ENCODE results near the gene SRSF4.

DNA sequence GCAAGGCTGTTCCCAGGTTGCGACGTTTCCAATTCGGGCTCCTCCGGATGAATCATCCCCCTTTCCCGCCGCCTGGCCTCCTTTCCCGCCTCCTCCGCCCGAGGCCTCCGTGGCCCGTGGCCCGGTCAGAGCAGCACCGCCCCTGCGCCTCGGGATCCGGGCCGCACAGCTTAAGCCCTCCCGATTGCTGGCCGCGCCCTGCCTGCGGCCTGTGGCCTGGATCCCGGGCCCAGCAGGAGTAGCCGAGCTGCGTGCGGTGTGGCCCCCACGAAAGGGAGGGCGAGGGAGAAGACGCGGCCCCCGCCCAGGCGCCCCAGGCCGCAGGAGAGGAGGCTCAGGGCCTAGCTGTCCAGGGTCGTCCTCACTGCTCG lies 59.0 kb downstream of the SRSF4 start:
- TF ChIP-seq, protein P1, sequence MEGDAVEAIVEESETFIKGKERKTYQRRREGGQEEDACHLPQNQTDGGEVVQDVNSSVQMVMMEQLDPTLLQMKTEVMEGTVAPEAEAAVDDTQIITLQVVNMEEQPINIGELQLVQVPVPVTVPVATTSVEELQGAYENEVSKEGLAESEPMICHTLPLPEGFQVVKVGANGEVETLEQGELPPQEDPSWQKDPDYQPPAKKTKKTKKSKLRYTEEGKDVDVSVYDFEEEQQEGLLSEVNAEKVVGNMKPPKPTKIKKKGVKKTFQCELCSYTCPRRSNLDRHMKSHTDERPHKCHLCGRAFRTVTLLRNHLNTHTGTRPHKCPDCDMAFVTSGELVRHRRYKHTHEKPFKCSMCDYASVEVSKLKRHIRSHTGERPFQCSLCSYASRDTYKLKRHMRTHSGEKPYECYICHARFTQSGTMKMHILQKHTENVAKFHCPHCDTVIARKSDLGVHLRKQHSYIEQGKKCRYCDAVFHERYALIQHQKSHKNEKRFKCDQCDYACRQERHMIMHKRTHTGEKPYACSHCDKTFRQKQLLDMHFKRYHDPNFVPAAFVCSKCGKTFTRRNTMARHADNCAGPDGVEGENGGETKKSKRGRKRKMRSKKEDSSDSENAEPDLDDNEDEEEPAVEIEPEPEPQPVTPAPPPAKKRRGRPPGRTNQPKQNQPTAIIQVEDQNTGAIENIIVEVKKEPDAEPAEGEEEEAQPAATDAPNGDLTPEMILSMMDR (conservative IDR thresholded peaks at IDR 0.05 in 1 of 2, IDR thresholded peaks at IDR 0.05 in 1 of 2; ENCODE audit: low read depth in 1 of 2, low read length in 2 of 2) = no peak
- no peak for TF ChIP-seq EZH2 (IDR thresholded peaks at IDR 0.05; ENCODE audit: low read length, missing control alignments)

All from fibroblast of lung (primary cell).